Activated CD8-positive, alpha-beta memory T cell treated with anti-CD3 and anti-CD28 coated beads, Interleukin-2, amount 10 ng/mL, durations not matched to agents 7 days and 5 days (primary cell): ENCODE measurements around the gene TOP3A. TPM values are rescaled to one million over a fixed set of nuclear protein-coding genes. Genes with fewer than 3 reads are reported as not detected.
"Not testable (repeated sequence)": the region's sequence is repeated elsewhere in the genome, so short reads cannot be mapped to it uniquely, and the experiment has no call there.

ENCODE experiments used
- ATAC-seq: fragments of 150-1000 bp; cut with Tn5 transposase; one replicate; pipeline ENCODE4 v1.10.0; 2021; ENCODE audit warnings: moderate library complexity
- CTCF ChIA-PET: fragments of 350-600 bp; sonication (Branson Sonifier 250); formaldehyde crosslinking; loops from one replicate; lab custom pipeline; 2021; ENCODE audit warnings: antibody characterized with exemption; lab: Charles Lee
- DNase-seq: peaks from one replicate; pipeline ENCODE4 v3.0.0-alpha.2; 2020
- H3K27ac Mint-ChIP-seq: one replicate; pipeline ENCODE4 v1.8.0; 2021; ENCODE audit warnings: mild to moderate bottlenecking, mixed read lengths
- H3K27me3 Mint-ChIP-seq: one replicate; pipeline ENCODE4 v1.8.0; 2021; ENCODE audit warnings: mixed read lengths
- H3K36me3 Mint-ChIP-seq: one replicate; pipeline ENCODE4 v1.8.0; 2021; ENCODE audit warnings: mild to moderate bottlenecking, mixed read lengths
- H3K4me1 Mint-ChIP-seq: one replicate; pipeline ENCODE4 v1.8.0; 2021; ENCODE audit warnings: mixed read lengths
- H3K4me3 Mint-ChIP-seq: one replicate; pipeline ENCODE4 v1.8.0; 2021; ENCODE audit warnings: mild to moderate bottlenecking, moderate library complexity, mixed read lengths
- H3K9me3 Mint-ChIP-seq: one replicate; pipeline ENCODE4 v1.8.0; 2022; ENCODE audit warnings: low read depth, mixed read lengths
- total RNA-seq, 2 experiments: library from RNA; stranded (reverse); gene quantifications; one replicate each; pipeline ENCODE4 v1.2.3, GENCODE V29; 2021

Gene TOP3A, protein sequence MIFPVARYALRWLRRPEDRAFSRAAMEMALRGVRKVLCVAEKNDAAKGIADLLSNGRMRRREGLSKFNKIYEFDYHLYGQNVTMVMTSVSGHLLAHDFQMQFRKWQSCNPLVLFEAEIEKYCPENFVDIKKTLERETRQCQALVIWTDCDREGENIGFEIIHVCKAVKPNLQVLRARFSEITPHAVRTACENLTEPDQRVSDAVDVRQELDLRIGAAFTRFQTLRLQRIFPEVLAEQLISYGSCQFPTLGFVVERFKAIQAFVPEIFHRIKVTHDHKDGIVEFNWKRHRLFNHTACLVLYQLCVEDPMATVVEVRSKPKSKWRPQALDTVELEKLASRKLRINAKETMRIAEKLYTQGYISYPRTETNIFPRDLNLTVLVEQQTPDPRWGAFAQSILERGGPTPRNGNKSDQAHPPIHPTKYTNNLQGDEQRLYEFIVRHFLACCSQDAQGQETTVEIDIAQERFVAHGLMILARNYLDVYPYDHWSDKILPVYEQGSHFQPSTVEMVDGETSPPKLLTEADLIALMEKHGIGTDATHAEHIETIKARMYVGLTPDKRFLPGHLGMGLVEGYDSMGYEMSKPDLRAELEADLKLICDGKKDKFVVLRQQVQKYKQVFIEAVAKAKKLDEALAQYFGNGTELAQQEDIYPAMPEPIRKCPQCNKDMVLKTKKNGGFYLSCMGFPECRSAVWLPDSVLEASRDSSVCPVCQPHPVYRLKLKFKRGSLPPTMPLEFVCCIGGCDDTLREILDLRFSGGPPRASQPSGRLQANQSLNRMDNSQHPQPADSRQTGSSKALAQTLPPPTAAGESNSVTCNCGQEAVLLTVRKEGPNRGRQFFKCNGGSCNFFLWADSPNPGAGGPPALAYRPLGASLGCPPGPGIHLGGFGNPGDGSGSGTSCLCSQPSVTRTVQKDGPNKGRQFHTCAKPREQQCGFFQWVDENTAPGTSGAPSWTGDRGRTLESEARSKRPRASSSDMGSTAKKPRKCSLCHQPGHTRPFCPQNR
- 10 to 100 TPM; 75.9 to 78.4 TPM for total RNA-seq

DNA sequence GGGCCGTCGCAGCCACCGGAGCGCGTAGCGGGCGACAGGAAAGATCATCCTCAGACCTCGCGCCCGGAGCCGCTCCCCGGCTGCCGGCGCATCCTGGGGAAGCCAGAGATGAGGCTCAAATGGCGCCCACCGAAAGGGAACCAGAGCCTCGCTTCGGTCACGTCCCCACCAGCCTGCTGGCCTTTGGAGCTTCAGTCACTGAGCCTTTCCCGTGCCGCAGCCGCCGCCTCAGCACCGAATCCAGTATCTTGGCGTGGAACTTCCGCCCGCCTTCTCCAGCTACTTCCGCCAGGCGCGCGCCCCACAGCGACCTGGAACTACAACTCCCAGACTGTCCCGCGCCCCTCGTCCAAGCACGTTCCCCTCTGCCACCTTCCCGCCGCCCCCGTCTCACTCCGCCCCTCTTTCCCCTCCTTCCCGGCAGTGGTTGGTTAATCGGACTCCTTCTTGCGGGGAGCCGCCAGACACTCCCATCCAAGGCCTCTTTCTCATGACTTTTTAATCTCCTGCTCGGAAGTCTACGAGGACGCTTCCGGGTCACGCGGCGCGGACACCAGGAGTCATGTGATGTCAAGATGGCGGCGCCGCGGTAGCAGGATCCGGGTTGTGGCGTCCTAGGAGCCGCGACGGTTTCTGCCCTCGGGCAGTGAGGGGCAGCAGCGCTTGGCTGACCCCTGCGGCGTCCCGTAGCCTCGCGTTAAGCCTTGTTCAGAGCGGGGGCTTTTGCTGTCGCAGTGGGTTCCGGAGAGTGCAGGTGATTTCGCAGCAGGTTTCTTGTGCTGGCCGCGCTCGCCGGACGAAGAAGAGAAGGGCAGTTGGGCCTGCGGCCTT is at the start of gene TOP3A, which contains the start of gene SMCR8:
Gene TOP3A, minus strand, starts transcription at position 264 of the 831 bp plus-strand sequence. Its CDS starts 216 bp downstream, at position 48.
Gene SMCR8, plus strand, starts transcription at position 563 of the 831 bp plus-strand sequence. CDS start 497 bp downstream, outside the sequence.
- H3K27me3 Mint-ChIP-seq, result no peaks in the 10 kb centered on the region
- DNase-seq, result peak; percentile 99
- peak within 1 kb of the TSS; percentile 88 for H3K4me3 Mint-ChIP-seq
- H3K9me3 Mint-ChIP-seq, result no peaks in the 10 kb centered on the region
- peak; percentile 92 for ATAC-seq
- CTCF ChIA-PET, result interaction anchor here (0.6 to 2.3 kb wide), 2 partner anchors 17 to 40 kb away, joined by 4 to 7 read pairs; no protein-coding TSS in a partner anchor
- H3K27ac Mint-ChIP-seq, result peak within 1 kb of the TSS; percentile 99
- H3K4me1 Mint-ChIP-seq, result peaks cover 74% of the 10 kb centered on the region
- peaks cover 40% of the 10 kb centered on the region for H3K36me3 Mint-ChIP-seq

DNA sequence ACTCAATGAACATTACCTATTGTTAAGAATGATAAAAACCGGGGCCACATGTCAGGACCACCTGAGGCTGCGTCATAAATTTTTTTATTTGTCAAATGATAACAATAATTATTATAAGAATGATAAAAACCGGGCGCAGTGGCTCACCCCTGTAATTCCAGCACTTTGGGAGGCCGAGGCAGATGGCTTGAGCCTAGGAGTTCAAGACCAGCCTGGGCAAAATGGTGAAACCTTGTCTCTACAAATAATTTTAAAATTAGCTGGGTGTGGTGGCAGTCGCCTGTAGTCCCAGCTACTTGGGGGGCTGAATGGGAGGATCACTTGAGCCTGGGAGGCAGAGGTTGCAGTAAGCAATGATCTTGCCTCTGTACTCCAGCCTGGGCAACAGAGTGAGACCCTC is 49.4 kb upstream of the TOP3A start:
- Mint-ChIP-seq H3K4me1 (peaks cover 22% of the 10 kb centered on the region), H3K27me3 (no peaks in the 10 kb centered on the region), H3K27ac (no peak overlapping the region), H3K9me3 (no peaks in the 10 kb centered on the region), H3K4me3 (peak overlapping the region; percentile 9), H3K36me3 (peaks cover 8% of the 10 kb centered on the region)
- CTCF ChIA-PET, result no interaction called here
- DNase-seq (no peak), ATAC-seq (no peak)

DNA sequence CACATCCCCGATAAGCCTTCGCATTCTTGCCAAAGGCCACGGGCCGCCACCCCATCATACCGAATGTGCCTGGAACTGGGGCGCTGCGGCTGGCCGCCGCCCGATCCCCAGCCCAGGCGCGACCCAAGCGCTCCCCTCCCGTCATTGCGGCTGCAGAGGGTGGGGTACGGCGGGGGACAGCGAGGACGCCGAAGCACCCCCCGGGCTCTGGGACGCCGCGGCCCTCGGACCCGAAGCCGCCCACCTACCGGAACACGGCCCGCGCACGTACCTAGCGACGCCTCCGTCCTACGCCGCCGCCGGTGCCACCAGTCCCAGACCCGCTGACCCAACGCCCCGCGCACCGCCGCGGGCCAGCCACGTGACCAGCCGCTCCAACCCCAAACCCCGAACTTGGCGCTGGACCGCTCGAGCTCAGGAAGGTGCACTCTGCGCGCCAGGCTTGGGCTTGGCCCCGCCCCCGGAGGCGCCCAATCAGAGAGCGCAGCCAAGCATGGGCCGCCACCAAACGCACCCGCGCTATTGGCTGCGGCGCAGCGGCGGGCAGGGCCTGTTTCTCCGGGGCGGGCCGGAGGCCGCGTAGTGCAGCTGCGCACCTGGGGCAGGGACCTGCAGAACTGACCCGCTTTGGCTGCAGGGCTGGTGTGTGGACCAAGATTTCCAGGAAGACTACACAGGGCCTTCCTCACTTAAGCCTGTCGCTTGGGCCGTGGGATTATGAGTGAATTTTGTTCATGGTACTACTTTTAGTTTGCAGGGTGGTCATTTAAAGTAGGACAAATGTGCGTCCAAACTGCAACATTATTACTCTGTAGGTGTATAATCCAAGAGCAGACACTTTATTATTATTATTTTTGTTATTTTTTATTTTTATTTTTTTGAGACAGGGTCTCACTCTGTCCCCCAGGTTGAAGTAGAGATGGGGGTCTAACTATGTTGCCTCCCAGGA is 48.6 kb upstream of the TOP3A start, which contains the start of gene SHMT1:
Gene SHMT1, minus strand, starts transcription at position 450 of the 949 bp plus-strand sequence. CDS start 7,569 bp downstream, outside the sequence.
- CTCF ChIA-PET, result interaction anchor here (0.8 to 1.6 kb wide), 4 partner anchors 10 to 262 kb away, joined by 3 to 4 read pairs (median 3); no protein-coding TSS in a partner anchor
- DNase-seq, result peak; percentile 95
- no peaks in the 10 kb centered on the region for H3K27me3 Mint-ChIP-seq
- peak within 1 kb of the TSS; percentile 88 for H3K27ac Mint-ChIP-seq
- ATAC-seq, result peak; percentile 100
- H3K4me1 Mint-ChIP-seq, result peaks cover 23% of the 10 kb centered on the region
- no peaks in the 10 kb centered on the region for H3K9me3 Mint-ChIP-seq
- H3K36me3 Mint-ChIP-seq, result peaks cover 9% of the 10 kb centered on the region
- peak within 1 kb of the TSS; percentile 87 for H3K4me3 Mint-ChIP-seq

DNA sequence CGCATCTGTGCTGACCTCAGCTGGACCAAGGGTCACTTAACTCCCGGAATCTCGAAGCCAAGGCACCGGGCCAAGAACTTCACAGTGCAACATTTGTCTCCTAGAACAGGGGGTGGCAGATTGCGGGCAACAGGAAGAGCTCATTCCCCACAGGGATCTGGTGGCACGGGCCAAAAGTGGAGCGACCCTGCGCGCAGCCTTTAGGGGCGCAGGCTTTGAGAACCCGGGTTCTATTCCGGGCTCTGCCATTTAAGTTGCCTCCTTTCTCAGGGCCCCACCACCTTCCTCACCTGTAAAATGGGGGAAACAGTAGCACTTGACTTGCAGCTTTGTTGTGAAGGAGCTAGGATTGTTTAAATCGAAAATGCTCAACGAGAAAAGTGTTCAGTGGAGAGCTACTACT is 47.9 kb upstream of the TOP3A start:
- ATAC-seq (peak; percentile 3), DNase-seq (peak; percentile 49)
- Mint-ChIP-seq H3K27me3 (no peaks in the 10 kb centered on the region), H3K36me3 (peaks cover 9% of the 10 kb centered on the region), H3K9me3 (no peaks in the 10 kb centered on the region), H3K4me1 (peaks cover 23% of the 10 kb centered on the region), H3K27ac (peak overlapping the region; percentile 88), H3K4me3 (peak overlapping the region; percentile 87)
- CTCF ChIA-PET, result interaction anchor here (0.8 to 1.6 kb wide), 4 partner anchors 10 to 263 kb away, joined by 3 to 4 read pairs (median 3); no protein-coding TSS in a partner anchor

DNA sequence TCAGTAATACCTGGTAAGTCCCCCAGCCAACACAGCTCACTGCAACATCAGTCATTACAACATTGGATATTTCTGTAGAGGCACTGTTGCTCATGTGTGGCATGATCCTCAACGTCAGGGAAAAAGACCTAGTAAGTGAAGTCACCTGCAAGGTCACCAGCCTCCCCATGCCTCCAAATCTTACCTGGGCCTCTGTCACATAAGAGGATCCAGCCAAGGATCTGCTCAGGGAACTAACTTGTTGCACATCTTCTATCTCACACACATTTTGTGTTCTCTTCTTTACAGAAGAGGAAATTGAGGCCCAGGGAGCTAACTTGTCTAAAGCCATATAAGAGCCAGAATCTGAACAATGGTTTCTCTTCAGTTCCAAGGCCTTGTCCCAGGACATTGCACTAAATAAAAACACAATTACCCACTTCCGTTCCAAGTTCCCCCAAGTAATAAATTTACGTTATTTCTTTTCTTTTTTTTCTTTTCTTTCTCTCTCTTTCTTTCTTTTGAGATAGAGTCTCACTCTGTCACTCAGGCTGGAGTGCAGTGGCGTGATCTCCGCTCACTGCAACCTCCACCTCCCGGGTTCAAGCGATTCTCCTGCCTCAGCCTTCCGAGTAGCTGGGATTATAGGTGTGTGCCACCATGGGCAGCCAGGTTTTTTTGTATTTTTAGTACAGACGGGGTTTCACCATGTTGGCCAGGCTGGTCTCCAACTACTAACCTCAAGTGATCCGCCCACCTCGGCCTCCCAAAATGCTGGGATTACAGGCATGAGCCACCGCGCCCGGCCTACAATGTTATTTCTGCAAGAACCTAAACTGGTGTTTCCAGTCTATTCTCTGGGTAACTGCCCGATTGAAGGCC is 47.3 kb upstream of the TOP3A start:
- Mint-ChIP-seq H3K27me3 (no peaks in the 10 kb centered on the region), H3K27ac (peak overlapping the region; percentile 88)

DNA sequence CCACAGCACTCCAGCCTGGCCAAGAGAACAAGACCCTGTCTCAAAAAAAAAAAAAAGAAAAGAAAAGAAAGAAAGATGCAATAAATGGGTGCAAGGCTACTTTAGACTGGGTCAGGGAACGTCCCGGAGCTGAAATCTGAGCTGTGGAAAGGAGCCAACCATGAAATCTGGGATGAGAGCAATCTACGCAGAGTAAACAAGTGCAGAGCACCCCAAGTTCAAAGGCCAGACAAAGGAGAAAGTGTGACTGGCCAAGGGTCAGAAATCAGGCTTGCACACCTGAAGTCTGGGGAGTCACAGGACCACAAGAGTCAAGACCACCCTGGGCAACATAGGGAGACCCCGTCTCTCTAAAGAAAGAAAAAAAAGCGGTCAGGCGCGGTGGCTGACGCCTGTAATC is 45.7 kb upstream of the TOP3A start:
- Mint-ChIP-seq H3K27me3 (no peaks in the 10 kb centered on the region), H3K4me3 (no peak overlapping the region), H3K36me3 (peaks cover 15% of the 10 kb centered on the region), H3K4me1 (peaks cover 23% of the 10 kb centered on the region), H3K27ac (no peak overlapping the region), H3K9me3 (no peaks in the 10 kb centered on the region)
- ATAC-seq, result no peak
- DNase-seq, result no peak
- CTCF ChIA-PET, result interaction anchor here (1.5 kb wide), 1 partner anchor 12 kb away, joined by 4 read pairs; no protein-coding TSS in a partner anchor

More for the DNA sequence above, 47.3 kb upstream of the TOP3A start:
- no peaks in the 10 kb centered on the region for H3K9me3 Mint-ChIP-seq
- H3K36me3 Mint-ChIP-seq, result peaks cover 9% of the 10 kb centered on the region
- no peak for ATAC-seq
- H3K4me1 Mint-ChIP-seq, result peaks cover 23% of the 10 kb centered on the region
- DNase-seq, result no peak
- H3K4me3 Mint-ChIP-seq, result peak overlapping the region; percentile 87
- CTCF ChIA-PET, result interaction anchor here (1.1 to 1.6 kb wide), 3 partner anchors 11 to 264 kb away, joined by 3 to 4 read pairs (median 3); no protein-coding TSS in a partner anchor

DNA sequence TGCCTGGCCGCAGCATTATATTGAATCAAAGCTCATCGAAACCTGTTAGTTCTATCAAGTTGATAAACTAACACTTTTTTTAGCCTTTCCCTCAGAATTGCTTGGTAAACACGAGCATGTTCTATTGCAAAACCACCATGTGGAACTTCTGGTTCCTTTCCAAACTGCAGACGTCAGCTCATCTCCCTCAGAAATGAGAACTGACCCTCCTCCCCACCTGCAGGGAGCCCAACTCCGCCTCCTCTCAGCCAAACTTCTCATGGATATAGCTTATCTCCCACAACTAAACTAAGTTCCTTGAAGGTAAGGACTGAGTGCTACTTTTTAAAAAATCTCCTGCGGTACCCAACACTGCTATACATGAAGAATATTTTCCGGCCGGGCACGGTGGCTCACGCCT is 41.8 kb upstream of the TOP3A start:
- DNase-seq, result no peak
- H3K4me3 Mint-ChIP-seq, result no peak overlapping the region
- H3K27ac Mint-ChIP-seq, result no peak overlapping the region
- no peaks in the 10 kb centered on the region for H3K9me3 Mint-ChIP-seq
- peaks cover 30% of the 10 kb centered on the region for H3K36me3 Mint-ChIP-seq
- CTCF ChIA-PET, result no interaction called here
- no peaks in the 10 kb centered on the region for H3K27me3 Mint-ChIP-seq
- no peak for ATAC-seq
- H3K4me1 Mint-ChIP-seq, result peaks cover 10% of the 10 kb centered on the region

DNA sequence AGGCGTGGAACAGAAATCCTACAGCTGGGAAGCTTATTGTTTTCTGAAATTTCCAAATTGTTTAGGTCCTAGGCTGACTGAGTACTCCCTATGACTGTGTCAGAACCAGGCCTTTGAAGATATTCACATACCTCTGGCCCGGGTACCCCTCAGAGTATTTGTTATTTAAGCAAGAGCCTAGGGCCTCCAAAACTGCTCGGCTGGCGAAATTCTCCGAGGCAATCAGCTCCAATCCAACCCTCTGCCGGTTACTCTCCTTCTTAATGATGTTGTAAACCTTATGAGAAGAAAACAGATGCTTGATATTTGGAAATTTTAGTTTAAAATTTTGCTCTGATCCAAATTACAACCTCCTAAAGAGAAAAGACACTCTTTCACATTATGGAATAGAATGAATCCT is 38.7 kb upstream of the TOP3A start:
- Mint-ChIP-seq H3K9me3 (no peaks in the 10 kb centered on the region), H3K4me3 (no peak overlapping the region), H3K27ac (no peak overlapping the region), H3K36me3 (peaks cover 22% of the 10 kb centered on the region), H3K27me3 (no peaks in the 10 kb centered on the region), H3K4me1 (no peaks in the 10 kb centered on the region)
- ATAC-seq, result no peak
- CTCF ChIA-PET, result no interaction called here
- no peak for DNase-seq

DNA sequence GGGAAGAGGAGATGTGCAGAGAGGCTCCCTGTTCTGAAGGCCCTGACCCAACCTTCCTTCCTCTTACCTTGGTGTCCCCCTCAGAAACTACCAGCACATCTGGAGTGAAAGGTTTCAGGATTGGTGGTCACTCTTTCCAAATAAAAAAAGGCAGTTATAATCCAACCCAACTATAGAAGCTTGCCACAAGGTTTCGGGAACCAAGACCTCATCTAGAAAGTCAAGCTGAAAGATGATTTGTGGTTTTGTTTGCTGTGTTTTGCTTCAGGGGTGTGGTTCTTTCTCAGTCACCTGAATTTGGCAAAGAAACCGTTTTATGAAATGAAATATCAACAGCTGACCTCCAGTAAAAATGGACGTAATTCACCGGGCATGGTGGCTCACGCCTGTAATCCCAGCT is 29.2 kb upstream of the TOP3A start:
- no peaks in the 10 kb centered on the region for H3K9me3 Mint-ChIP-seq
- DNase-seq (no peak), ATAC-seq (no peak)
- H3K36me3 Mint-ChIP-seq, result peaks cover 52% of the 10 kb centered on the region
- no peak overlapping the region for H3K4me3 Mint-ChIP-seq
- H3K27ac Mint-ChIP-seq, result peak overlapping the region; percentile 74
- no peaks in the 10 kb centered on the region for H3K27me3 Mint-ChIP-seq
- H3K4me1 Mint-ChIP-seq, result peaks cover 16% of the 10 kb centered on the region
- CTCF ChIA-PET, result interaction anchor here (1.4 kb wide), 1 partner anchor 12 kb away, joined by 6 read pairs; no protein-coding TSS in a partner anchor

DNA sequence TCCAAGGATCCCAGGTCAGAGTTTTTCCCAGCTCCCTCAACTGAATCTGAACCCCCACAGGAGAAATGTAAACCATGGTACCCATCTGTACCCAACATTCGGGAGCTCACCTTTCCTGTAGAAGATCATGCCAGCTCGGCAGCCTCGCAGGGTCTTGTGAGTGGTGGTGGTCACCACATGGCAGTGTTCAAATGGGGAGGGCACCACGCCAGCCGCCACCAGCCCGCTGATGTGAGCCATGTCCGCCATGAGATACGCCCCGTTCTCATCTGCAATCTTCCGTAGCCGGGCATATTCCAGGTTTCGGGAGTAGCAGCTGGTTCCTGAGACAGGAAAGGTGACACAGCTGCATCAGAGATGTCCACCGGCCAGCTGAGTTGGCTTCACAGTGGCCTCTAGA is 25.1 kb upstream of the TOP3A start:
- Mint-ChIP-seq H3K27ac (no peak overlapping the region), H3K4me3 (no peak overlapping the region), H3K36me3 (peaks cover 48% of the 10 kb centered on the region), H3K4me1 (peaks cover 14% of the 10 kb centered on the region), H3K9me3 (no peaks in the 10 kb centered on the region), H3K27me3 (no peaks in the 10 kb centered on the region)
- no peak for ATAC-seq
- CTCF ChIA-PET, result no interaction called here
- DNase-seq, result no peak

DNA sequence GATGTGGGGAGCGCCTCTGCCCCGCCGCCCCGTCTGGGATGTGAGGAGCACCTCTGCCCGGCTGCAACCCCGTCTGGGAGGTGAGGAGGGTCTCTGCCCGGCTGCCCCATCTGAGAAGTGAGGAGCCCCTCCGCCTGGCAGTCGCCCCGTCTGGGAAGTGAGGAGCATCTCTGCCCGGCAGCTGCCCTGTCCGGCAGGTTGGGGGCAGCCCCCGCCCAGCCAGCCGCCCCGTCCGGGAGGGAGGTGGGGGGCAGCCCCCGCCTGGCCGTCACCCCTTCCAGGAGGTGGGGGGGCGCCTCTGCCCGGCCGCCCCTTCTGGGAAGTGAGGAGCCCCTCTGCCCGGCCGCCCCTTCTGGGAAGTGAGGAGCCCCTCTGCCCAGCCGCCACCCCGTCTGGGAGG is 23.4 kb upstream of the TOP3A start:
- H3K27me3 Mint-ChIP-seq, H3K9me3 Mint-ChIP-seq, H3K27ac Mint-ChIP-seq, DNase-seq, CTCF ChIA-PET, ATAC-seq, H3K4me1 Mint-ChIP-seq, H3K4me3 Mint-ChIP-seq: not testable (repeated sequence)
- peaks cover 52% of the 10 kb centered on the region for H3K36me3 Mint-ChIP-seq
